SK-N-SH treated with all-trans-retinoic acid at 6 μM for 48 hours (cell line): ENCODE measurements around the gene FRK.
A peak's percentile ranks its signal among the peaks of the same experiment; 100 is the strongest.

Experiments used
- ATAC-seq: fragments of 200-7000 bp; cut with Tn5 transposase; 3 replicates; pipeline ENCODE4 v1.9.1; 2020; ENCODE audit warnings: mild to moderate bottlenecking, moderate library complexity
- ARNTL ChIP-seq: fragments of 450-650 bp; formaldehyde crosslinking; IDR thresholded peaks from 2 replicates; pipeline ENCODE4 v1.5.0; 2020; ENCODE audit warnings: low read depth, mild to moderate bottlenecking, moderate library complexity, borderline replicate concordance
- BACH2 ChIP-seq: fragments of 250-450 bp; sonication (Bioruptor Pico); IDR thresholded peaks from 2 replicates; pipeline ENCODE4 v1.9.0; 2021; ENCODE audit warnings: mild to moderate bottlenecking, borderline replicate concordance
- CREB5 ChIP-seq: fragments of 250-450 bp; sonication (Bioruptor Pico); IDR thresholded peaks from 2 replicates; pipeline ENCODE4 v1.5.1; 2020; ENCODE audit warnings: low read depth, mild to moderate bottlenecking, moderate library complexity
- CSDC2 ChIP-seq: fragments of 250-450 bp; sonication (Bioruptor Pico); IDR thresholded peaks from 2 replicates; pipeline ENCODE4 v1.5.0; 2020; ENCODE audit warnings: mild to moderate bottlenecking, moderate library complexity
- CSRNP3 ChIP-seq: fragments of 250-450 bp; sonication (Bioruptor Pico); IDR thresholded peaks from 2 replicates; pipeline ENCODE4 v1.5.1; 2021; ENCODE audit warnings: mild to moderate bottlenecking, moderate library complexity
- ESRRG ChIP-seq: fragments of 250-450 bp; sonication (Bioruptor Pico); IDR thresholded peaks from 2 replicates; pipeline ENCODE4 v1.6.1; 2021; ENCODE audit warnings: mild to moderate bottlenecking
- GLIS3 ChIP-seq: fragments of 250-450 bp; sonication (Bioruptor Pico); IDR thresholded peaks from 2 replicates; pipeline ENCODE4 v1.5.0; 2020; ENCODE audit warnings: mild to moderate bottlenecking, moderate library complexity
- ISL1 ChIP-seq: fragments of 250-450 bp; sonication (Bioruptor Pico); IDR thresholded peaks from 2 replicates; pipeline ENCODE4 v2.1.2; 2022; ENCODE audit warnings: mild to moderate bottlenecking, moderate library complexity
- PATZ1 ChIP-seq: fragments of 250-450 bp; sonication (Bioruptor Pico); IDR thresholded peaks from 2 replicates; pipeline ENCODE4 v1.8.0; 2020; ENCODE audit warnings: mild to moderate bottlenecking, moderate library complexity, borderline replicate concordance
- POU6F1 ChIP-seq: fragments of 250-450 bp; sonication (Bioruptor Pico); IDR thresholded peaks from 2 replicates; pipeline ENCODE4 v1.8.0; 2021; ENCODE audit warnings: low read depth, mild to moderate bottlenecking, moderate library complexity, borderline replicate concordance
- PPARA ChIP-seq: fragments of 250-450 bp; sonication (Bioruptor Pico); IDR thresholded peaks from 2 replicates; pipeline ENCODE4 v1.5.0; 2020; ENCODE audit warnings: mild to moderate bottlenecking, borderline replicate concordance
- RARB ChIP-seq: fragments of 250-450 bp; sonication (Bioruptor Pico); IDR thresholded peaks from 2 replicates; pipeline ENCODE4 v1.8.0; 2021; ENCODE audit warnings: mild to moderate bottlenecking, moderate library complexity
- SNAI2 ChIP-seq: fragments of 250-450 bp; sonication (Bioruptor Pico); IDR thresholded peaks from 2 replicates; pipeline ENCODE4 v1.5.0; 2020; ENCODE audit warnings: mild to moderate bottlenecking, moderate library complexity
- TCF4 ChIP-seq: fragments of 250-450 bp; sonication (Bioruptor Pico); IDR thresholded peaks from 2 replicates; pipeline ENCODE4 v1.8.0; 2021; ENCODE audit warnings: mild to moderate bottlenecking, moderate library complexity, borderline replicate concordance
- TOX ChIP-seq: fragments of 250-450 bp; sonication (Bioruptor Pico); IDR thresholded peaks from 2 replicates; pipeline ENCODE4 v1.8.0; 2021; ENCODE audit warnings: mild to moderate bottlenecking, moderate library complexity, borderline replicate concordance
- ZC3H10 ChIP-seq: fragments of 250-450 bp; sonication (Bioruptor Pico); IDR thresholded peaks from 2 replicates; pipeline ENCODE4 v1.5.1; 2021; ENCODE audit warnings: mild to moderate bottlenecking, moderate library complexity
- ZFP3 ChIP-seq: fragments of 250-450 bp; sonication (Bioruptor Pico); IDR thresholded peaks from 2 replicates; pipeline ENCODE4 v1.5.0; 2020; ENCODE audit warnings: mild to moderate bottlenecking, moderate library complexity
- ZFP30 ChIP-seq: fragments of 450-650 bp; formaldehyde crosslinking; IDR thresholded peaks from 2 replicates; pipeline ENCODE4 v1.5.0; 2022; ENCODE audit warnings: mild to moderate bottlenecking, moderate library complexity
- ZNF565 ChIP-seq: fragments of 450-650 bp; formaldehyde crosslinking; conservative IDR thresholded peaks from 2 replicates; pipeline ENCODE4 v1.5.0; 2020; ENCODE audit warnings: low read depth, mild to moderate bottlenecking, moderate library complexity
- ZNF70 ChIP-seq: fragments of 450-650 bp; formaldehyde crosslinking; IDR thresholded peaks from 2 replicates; pipeline ENCODE4 v1.5.0; 2020; ENCODE audit warnings: mild to moderate bottlenecking, moderate library complexity

The FRK gene

GRCh38 chr6:116060572-116061283, at the start of gene FRK:
Gene FRK, minus strand, starts transcription at chr6:116060891. Its CDS starts 580 bp downstream, at chr6:116060311.
- TF ChIP-seq ZNF70 (CRISPR knock-in tag) (no peak), SNAI2 (CRISPR knock-in tag) (no peak), ZFP30 (CRISPR knock-in tag) (no peak), GLIS3 (CRISPR knock-in tag) (no peak), CSDC2 (CRISPR knock-in tag) (no peak), CSRNP3 (CRISPR knock-in tag) (no peak), TOX (CRISPR knock-in tag) (no peak), ESRRG (CRISPR knock-in tag) (no peak), RARB (CRISPR knock-in tag) (no peak), ARNTL (CRISPR knock-in tag) (no peak), ZNF565 (no peak), ZC3H10 (CRISPR knock-in tag) (no peak), ISL1 (CRISPR knock-in tag) (no peak), BACH2 (CRISPR knock-in tag) (no peak), ZFP3 (CRISPR knock-in tag) (no peak), CREB5 (CRISPR knock-in tag) (no peak)
- ATAC-seq: peak; percentile 40; the same call in 2 of the 3 replicates

- peak; percentile 31; the same call in 1 of the 3 replicates for ATAC-seq
- TF ChIP-seq ARNTL (CRISPR knock-in tag) (no peak), RARB (CRISPR knock-in tag) (no peak), TCF4 (no peak), ZFP3 (CRISPR knock-in tag) (no peak), PPARA (CRISPR knock-in tag) (no peak), ZFP30 (CRISPR knock-in tag) (no peak), ESRRG (CRISPR knock-in tag) (no peak), ZC3H10 (CRISPR knock-in tag) (no peak)
These were observed 48.1 kb upstream of the FRK start for GRCh38 chr6:116108836-116109235.

GRCh38 chr6:116106146-116106545, 45.5 kb upstream of the FRK start:
- TF ChIP-seq ZNF565 (no peak), ZFP30 (CRISPR knock-in tag) (no peak), ARNTL (CRISPR knock-in tag) (no peak), CREB5 (CRISPR knock-in tag) (no peak), PPARA (CRISPR knock-in tag) (no peak), GLIS3 (CRISPR knock-in tag) (no peak), SNAI2 (CRISPR knock-in tag) (no peak), RARB (CRISPR knock-in tag) (no peak), CSDC2 (CRISPR knock-in tag) (no peak), TCF4 (no peak), POU6F1 (CRISPR knock-in tag) (no peak), ESRRG (CRISPR knock-in tag) (no peak), ZFP3 (CRISPR knock-in tag) (no peak), ZC3H10 (CRISPR knock-in tag) (no peak)
- TF ChIP-seq, all 23 proteins: peak for 0
- no peak for ATAC-seq

GRCh38 chr6:116105247-116105646, 44.6 kb upstream of the FRK start:
- TF ChIP-seq ZNF70 (CRISPR knock-in tag) (no peak), ISL1 (CRISPR knock-in tag) (no peak), ARNTL (CRISPR knock-in tag) (no peak), ZFP30 (CRISPR knock-in tag) (no peak), PPARA (CRISPR knock-in tag) (no peak), ZC3H10 (CRISPR knock-in tag) (no peak), RARB (CRISPR knock-in tag) (no peak), PATZ1 (CRISPR knock-in tag) (no peak), ZNF565 (no peak)
- no peak for ATAC-seq
